ENCODE data around the gene TMED4. TPM values are rescaled to one million over a fixed set of nuclear protein-coding genes. Genes with fewer than 3 reads are reported as not detected.

Gene TMED4
- total RNA-seq, 6 experiments from 2014 or later: 73.7 to 89.7 (median 80.7) TPM

- TF ChIP-seq CTCF (IDR thresholded peaks at IDR 0.05): no peak
- H3K9me3 Mint-ChIP-seq: no peaks in the 10 kb centered on the region; the same call in 1 of the 2 replicates
- no peak for DNase-seq
- peaks cover 15% of the 10 kb centered on the region for H3K36me3 Mint-ChIP-seq (ENCODE audit: low read depth)
- H3K4me3 Mint-ChIP-seq: no peak overlapping the region
- H3K4me1 Mint-ChIP-seq (ENCODE audit: low read depth): peaks cover 31% of the 10 kb centered on the region
- no peak overlapping the region for H3K27ac Mint-ChIP-seq
- peaks cover 2% of the 10 kb centered on the region; the same call in 1 of the 2 replicates for H3K27me3 Mint-ChIP-seq (ENCODE audit: insufficient read depth)
These were observed 43.8 kb upstream of the TMED4 start for GRCh38 chr7:44625526-44626471.

GRCh38 chr7:44624318-44624717, 42.3 kb upstream of the TMED4 start:
- no peak for TF ChIP-seq CTCF (IDR thresholded peaks at IDR 0.05)
- Mint-ChIP-seq H3K4me1 (ENCODE audit: low read depth) (peaks cover 35% of the 10 kb centered on the region), H3K27me3 (ENCODE audit: insufficient read depth) (peaks cover 2% of the 10 kb centered on the region; the same call in 1 of the 2 replicates), H3K36me3 (ENCODE audit: low read depth) (peaks cover 15% of the 10 kb centered on the region), H3K4me3 (no peak overlapping the region), H3K9me3 (no peaks in the 10 kb centered on the region; the same call in 1 of the 2 replicates), H3K27ac (no peak overlapping the region)
- no peak for DNase-seq

- TF ChIP-seq CTCF (IDR thresholded peaks at IDR 0.05): no peak
- Mint-ChIP-seq H3K4me3 (no peak overlapping the region), H3K27ac (peak overlapping the region; percentile 14; the same call in 1 of the 2 replicates), H3K36me3 (ENCODE audit: low read depth) (peaks cover 16% of the 10 kb centered on the region), H3K27me3 (ENCODE audit: insufficient read depth) (no peaks in the 10 kb centered on the region), H3K9me3 (no peaks in the 10 kb centered on the region; the same call in 1 of the 2 replicates), H3K4me1 (ENCODE audit: low read depth) (peaks cover 52% of the 10 kb centered on the region)
- no peak for DNase-seq
These were observed 40.5 kb upstream of the TMED4 start for GRCh38 chr7:44622342-44623151.

GRCh38 chr7:44621750-44622103, 39.7 kb upstream of the TMED4 start:
- peak overlapping the region; percentile 73; the same call in 1 of the 2 replicates for H3K27ac Mint-ChIP-seq
- no peak overlapping the region; the same call in 1 of the 2 replicates for H3K4me3 Mint-ChIP-seq
- H3K27me3 Mint-ChIP-seq (ENCODE audit: insufficient read depth): no peaks in the 10 kb centered on the region
- peaks cover 60% of the 10 kb centered on the region for H3K4me1 Mint-ChIP-seq (ENCODE audit: low read depth)
- TF ChIP-seq CTCF (IDR thresholded peaks at IDR 0.05): no peak
- H3K9me3 Mint-ChIP-seq: no peaks in the 10 kb centered on the region; the same call in 1 of the 2 replicates
- H3K36me3 Mint-ChIP-seq (ENCODE audit: low read depth): peaks cover 16% of the 10 kb centered on the region
- DNase-seq: no peak

- Mint-ChIP-seq H3K27me3 (ENCODE audit: insufficient read depth) (no peaks in the 10 kb centered on the region), H3K4me3 (no peak overlapping the region; the same call in 1 of the 2 replicates), H3K9me3 (no peaks in the 10 kb centered on the region; the same call in 1 of the 2 replicates), H3K36me3 (ENCODE audit: low read depth) (peaks cover 16% of the 10 kb centered on the region), H3K4me1 (ENCODE audit: low read depth) (peaks cover 60% of the 10 kb centered on the region), H3K27ac (peak overlapping the region; percentile 73)
- no peak for TF ChIP-seq CTCF (IDR thresholded peaks at IDR 0.05)
- DNase-seq: no peak
These were observed 39.2 kb upstream of the TMED4 start for GRCh38 chr7:44621034-44621749.
